ENCODE results near the gene PTCH2.
A peak's percentile ranks its signal among the peaks of the same experiment; 100 is the strongest.

Gene PTCH2

DNA sequence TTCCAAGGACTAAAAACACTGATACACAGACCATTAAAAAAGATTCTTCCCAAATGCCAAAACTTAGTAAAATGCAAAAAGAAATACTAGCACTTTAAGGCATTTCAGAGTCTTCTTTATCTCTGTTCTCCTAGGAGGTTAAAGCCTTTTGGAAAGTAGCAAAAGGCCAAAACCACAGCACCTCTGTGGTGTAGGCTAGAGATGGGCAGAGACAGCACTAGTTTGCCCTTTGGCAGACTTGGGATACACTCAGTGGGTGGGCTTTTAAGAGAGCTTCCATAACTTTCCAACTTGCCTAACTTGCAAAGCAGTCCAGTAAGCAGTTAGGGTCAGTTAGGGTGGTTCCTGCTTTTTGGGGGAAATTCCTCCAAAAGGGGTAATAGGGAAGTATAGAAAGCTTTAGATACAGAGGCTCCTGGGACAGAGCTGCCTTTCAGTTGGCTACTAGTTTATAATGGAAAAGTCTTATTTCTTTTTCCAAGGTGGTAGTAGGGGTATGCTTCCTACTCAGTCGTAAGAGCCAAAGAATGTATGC lies 17.9 kb upstream of the PTCH2 start:
- no peak overlapping the region for H3K9ac ChIP-seq (ENCODE audit: low read depth, low read length)

DNA sequence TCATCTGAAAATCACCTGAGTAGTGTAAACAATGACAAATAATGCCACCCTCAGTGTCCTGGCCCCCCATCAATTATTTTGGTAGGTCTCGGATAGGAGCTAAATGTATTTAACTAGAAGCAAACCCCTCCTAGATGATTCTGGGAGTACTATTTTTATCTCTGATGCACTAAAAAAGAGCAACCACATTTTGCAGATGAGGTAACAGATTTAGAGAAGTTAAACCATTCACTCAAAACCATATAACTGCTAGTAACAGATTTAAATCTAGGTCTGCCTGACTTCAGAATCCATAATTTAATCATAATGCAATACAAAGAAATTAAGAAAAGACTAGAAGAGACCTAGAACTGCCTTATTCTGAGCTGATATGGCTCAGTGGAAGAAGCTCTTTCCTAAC lies 17.3 kb upstream of the PTCH2 start:
- peaks cover 12% of the 10 kb centered on the region; the same call in 1 of the 2 replicates for H3K36me3 ChIP-seq (ENCODE audit: control insufficient read depth, insufficient read depth, low read length)
- no peak overlapping the region for H3K9ac ChIP-seq (ENCODE audit: low read depth, low read length)
- no peaks in the 10 kb centered on the region for H3K27me3 ChIP-seq (ENCODE audit: control insufficient read depth, insufficient read depth, low read length)
- H3K4me1 ChIP-seq (ENCODE audit: control insufficient read depth, insufficient read depth, low read length), result 0 out of 2 replicates have a peak, but pooled peaks cover 5% of the 10 kb centered on the region
- no peak overlapping the region for H3K4me3 ChIP-seq (ENCODE audit: low read depth, low read length)
- no peaks in the 10 kb centered on the region for H3K9me3 ChIP-seq (ENCODE audit: control insufficient read depth, insufficient read depth, low read length)
- H3K27ac ChIP-seq (ENCODE audit: low read depth, low read length), result no peak overlapping the region

More for the DNA sequence above, 17.9 kb upstream of the PTCH2 start:
- H3K4me1 ChIP-seq (ENCODE audit: control insufficient read depth, insufficient read depth, low read length), result 0 out of 2 replicates have a peak, but pooled peaks cover 5% of the 10 kb centered on the region
- no peak overlapping the region for H3K27ac ChIP-seq (ENCODE audit: low read depth, low read length)
- H3K9me3 ChIP-seq (ENCODE audit: control insufficient read depth, insufficient read depth, low read length), result no peaks in the 10 kb centered on the region
- H3K36me3 ChIP-seq (ENCODE audit: control insufficient read depth, insufficient read depth, low read length), result peaks cover 9% of the 10 kb centered on the region; the same call in 1 of the 2 replicates
- H3K27me3 ChIP-seq (ENCODE audit: control insufficient read depth, insufficient read depth, low read length), result no peaks in the 10 kb centered on the region
- H3K4me3 ChIP-seq (ENCODE audit: low read depth, low read length), result no peak overlapping the region

DNA sequence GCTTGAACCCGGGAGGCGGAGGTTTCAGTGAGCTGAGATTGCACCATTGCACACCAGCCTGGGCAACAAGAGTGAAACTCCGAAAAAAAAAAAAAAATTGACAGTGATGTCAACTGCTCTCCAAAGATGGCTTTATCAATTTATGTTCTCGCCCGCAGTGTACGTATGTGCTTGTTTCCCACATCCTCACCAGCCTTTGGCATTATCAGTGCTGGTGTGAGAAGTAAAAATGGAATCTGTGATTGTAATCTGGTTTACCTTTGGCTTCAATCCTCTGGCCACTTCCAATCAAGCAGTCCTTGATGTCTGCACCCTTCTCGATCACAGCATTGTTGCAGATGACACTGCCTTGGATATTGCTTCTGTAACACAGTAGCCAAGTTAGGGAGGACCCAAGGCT lies 14.4 kb upstream of the PTCH2 start:
- H3K4me3 ChIP-seq (ENCODE audit: low read depth, low read length), result no peak overlapping the region
- H3K4me1 ChIP-seq (ENCODE audit: control insufficient read depth, insufficient read depth, low read length), result 0 out of 2 replicates have a peak, but pooled peaks cover 5% of the 10 kb centered on the region
- no peaks in the 10 kb centered on the region for H3K27me3 ChIP-seq (ENCODE audit: control insufficient read depth, insufficient read depth, low read length)
- no peak overlapping the region for H3K9ac ChIP-seq (ENCODE audit: low read depth, low read length)
- H3K36me3 ChIP-seq (ENCODE audit: control insufficient read depth, insufficient read depth, low read length), result 0 out of 2 replicates have a peak, but pooled peaks cover 6% of the 10 kb centered on the region
- H3K27ac ChIP-seq (ENCODE audit: low read depth, low read length), result no peak overlapping the region
- no peaks in the 10 kb centered on the region for H3K9me3 ChIP-seq (ENCODE audit: control insufficient read depth, insufficient read depth, low read length)

DNA sequence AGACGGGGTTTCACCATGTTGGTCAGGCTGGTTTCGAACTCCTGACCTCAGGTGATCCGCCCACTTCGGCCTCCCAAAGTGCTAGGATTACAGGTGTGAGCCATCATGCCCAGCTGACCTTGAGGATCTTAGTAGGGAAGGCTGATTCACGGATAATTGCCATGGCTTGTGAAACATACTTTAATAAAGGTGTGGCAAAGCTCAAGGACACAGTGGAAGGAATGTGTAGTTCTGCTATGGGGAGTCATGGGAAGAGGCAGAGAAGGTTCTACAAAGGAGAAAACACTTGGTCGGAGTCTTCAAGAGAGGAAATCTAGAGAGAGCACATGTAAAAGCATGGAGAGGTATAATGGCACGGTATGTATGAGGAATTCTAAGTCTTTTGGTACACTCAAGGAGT lies 12.7 kb upstream of the PTCH2 start:
- 0 out of 2 replicates have a peak, but pooled peaks cover 6% of the 10 kb centered on the region for H3K36me3 ChIP-seq (ENCODE audit: control insufficient read depth, insufficient read depth, low read length)

DNA sequence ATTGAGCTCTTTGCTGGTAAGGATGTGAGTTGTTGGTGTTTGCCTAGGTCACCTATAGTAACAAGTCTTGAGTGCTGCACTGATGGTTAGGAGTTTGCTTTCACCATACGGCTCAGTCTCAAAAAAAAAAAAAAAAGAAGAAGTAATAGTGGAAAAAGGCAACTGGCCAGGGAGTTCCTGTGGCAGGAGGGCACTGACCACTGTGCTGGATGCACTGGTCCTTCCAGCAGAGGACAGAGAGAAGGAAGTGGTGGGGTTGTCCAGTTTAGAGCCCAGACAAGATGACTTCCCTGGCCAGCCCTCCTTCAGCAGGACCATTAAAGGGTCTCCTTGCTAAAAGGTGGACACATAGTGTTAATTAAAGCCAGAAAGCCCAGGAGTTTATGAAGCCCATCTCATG lies 11.9 kb upstream of the PTCH2 start:
- Histone ChIP-seq H3K36me3 (ENCODE audit: control insufficient read depth, insufficient read depth, low read length) (0 out of 2 replicates have a peak, but pooled peaks cover 6% of the 10 kb centered on the region), H3K9me3 (ENCODE audit: control insufficient read depth, insufficient read depth, low read length) (no peaks in the 10 kb centered on the region), H3K27me3 (ENCODE audit: control insufficient read depth, insufficient read depth, low read length) (no peaks in the 10 kb centered on the region), H3K9ac (ENCODE audit: low read depth, low read length) (no peak overlapping the region), H3K4me3 (ENCODE audit: low read depth, low read length) (no peak overlapping the region), H3K27ac (ENCODE audit: low read depth, low read length) (no peak overlapping the region), H3K4me1 (ENCODE audit: control insufficient read depth, insufficient read depth, low read length) (peaks cover 2% of the 10 kb centered on the region; the same call in 1 of the 2 replicates)

More for the DNA sequence above, 12.7 kb upstream of the PTCH2 start:
- Histone ChIP-seq H3K4me3 (ENCODE audit: low read depth, low read length) (no peak overlapping the region), H3K9me3 (ENCODE audit: control insufficient read depth, insufficient read depth, low read length) (no peaks in the 10 kb centered on the region), H3K27ac (ENCODE audit: low read depth, low read length) (no peak overlapping the region), H3K4me1 (ENCODE audit: control insufficient read depth, insufficient read depth, low read length) (0 out of 2 replicates have a peak, but pooled peaks cover 1% of the 10 kb centered on the region), H3K27me3 (ENCODE audit: control insufficient read depth, insufficient read depth, low read length) (no peaks in the 10 kb centered on the region), H3K9ac (ENCODE audit: low read depth, low read length) (no peak overlapping the region)

DNA sequence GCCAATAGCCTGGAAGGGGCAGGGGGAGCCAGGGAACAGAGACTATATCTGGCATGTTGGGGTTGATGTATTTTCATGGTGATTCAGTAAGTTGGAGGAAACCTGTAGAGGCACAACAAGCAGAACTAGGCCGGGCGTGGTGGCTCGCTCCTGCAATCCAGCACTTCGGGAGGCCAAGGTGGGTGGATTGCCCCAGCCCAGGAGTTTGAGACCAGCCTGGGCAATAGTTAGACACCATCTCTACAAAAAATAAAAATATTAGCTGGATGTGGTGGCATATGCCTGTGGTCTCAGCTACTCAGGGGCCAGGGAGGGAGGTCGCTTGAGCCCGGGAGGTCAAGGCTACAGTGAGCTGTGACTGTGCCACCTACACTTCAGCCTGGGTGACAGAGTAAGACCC lies 10.1 kb upstream of the PTCH2 start:
- Histone ChIP-seq H3K9me3 (ENCODE audit: control insufficient read depth, insufficient read depth, low read length) (no peaks in the 10 kb centered on the region), H3K27ac (ENCODE audit: low read depth, low read length) (no peak overlapping the region), H3K27me3 (ENCODE audit: control insufficient read depth, insufficient read depth, low read length) (no peaks in the 10 kb centered on the region), H3K4me1 (ENCODE audit: control insufficient read depth, insufficient read depth, low read length) (peaks cover 4% of the 10 kb centered on the region; the same call in 1 of the 2 replicates), H3K4me3 (ENCODE audit: low read depth, low read length) (no peak overlapping the region), H3K36me3 (ENCODE audit: control insufficient read depth, insufficient read depth, low read length) (0 out of 2 replicates have a peak, but pooled peaks cover 6% of the 10 kb centered on the region), H3K9ac (ENCODE audit: low read depth, low read length) (no peak overlapping the region)

DNA sequence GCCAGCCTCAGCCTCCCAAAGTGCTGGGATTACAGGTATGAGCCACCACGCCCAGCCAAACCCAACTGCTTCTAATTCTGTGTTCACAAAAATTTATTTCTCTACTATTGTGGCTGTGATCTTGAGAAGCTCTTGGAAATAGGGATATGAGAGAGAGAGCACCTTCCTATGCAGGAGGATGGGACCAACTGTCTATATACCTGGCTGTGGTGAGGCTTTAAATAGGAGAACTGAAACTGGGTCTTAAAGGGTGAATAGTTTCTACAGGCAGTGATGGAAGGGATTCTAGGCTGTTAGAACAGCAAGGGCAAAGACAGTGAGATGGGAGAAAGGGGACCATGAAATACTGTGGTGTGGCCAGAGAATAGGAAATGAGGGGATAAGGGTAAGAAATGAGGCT lies 8.3 kb upstream of the PTCH2 start:
- Histone ChIP-seq H3K4me3 (ENCODE audit: low read depth, low read length) (no peak overlapping the region), H3K36me3 (ENCODE audit: control insufficient read depth, insufficient read depth, low read length) (0 out of 2 replicates have a peak, but pooled peaks cover 4% of the 10 kb centered on the region), H3K4me1 (ENCODE audit: control insufficient read depth, insufficient read depth, low read length) (peaks cover 4% of the 10 kb centered on the region; the same call in 1 of the 2 replicates), H3K9ac (ENCODE audit: low read depth, low read length) (no peak overlapping the region), H3K9me3 (ENCODE audit: control insufficient read depth, insufficient read depth, low read length) (no peaks in the 10 kb centered on the region), H3K27me3 (ENCODE audit: control insufficient read depth, insufficient read depth, low read length) (no peaks in the 10 kb centered on the region), H3K27ac (ENCODE audit: low read depth, low read length) (no peak overlapping the region)

DNA sequence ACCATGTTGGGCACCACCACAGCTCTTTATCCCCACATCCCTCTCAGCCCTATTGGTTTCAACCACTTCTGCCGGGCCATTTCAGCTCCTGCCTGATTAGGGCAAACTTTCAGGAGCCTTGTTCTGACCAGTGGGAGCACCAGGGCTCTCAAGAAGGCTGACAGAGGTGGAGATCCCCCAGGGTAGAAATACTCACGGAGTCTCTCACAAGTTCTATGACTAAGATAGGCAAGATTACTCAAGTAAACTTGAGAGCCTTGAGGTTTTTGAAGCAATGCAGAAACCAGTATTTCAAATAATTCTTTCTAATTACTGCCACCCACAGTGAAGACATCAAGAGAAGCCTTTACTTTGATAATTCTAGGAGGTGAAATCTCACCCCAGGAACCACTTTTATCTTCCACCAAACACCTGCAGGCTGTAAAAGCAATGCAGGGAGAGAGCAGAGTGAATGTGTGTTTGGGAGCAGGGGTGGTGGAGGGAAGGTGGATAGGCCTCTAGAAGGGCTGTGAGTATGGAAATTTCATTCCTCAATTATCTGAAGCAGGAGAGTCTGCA lies 6.6 kb upstream of the PTCH2 start:
- Histone ChIP-seq H3K9me3 (ENCODE audit: control insufficient read depth, insufficient read depth, low read length) (no peaks in the 10 kb centered on the region), H3K27me3 (ENCODE audit: control insufficient read depth, insufficient read depth, low read length) (no peaks in the 10 kb centered on the region), H3K36me3 (ENCODE audit: control insufficient read depth, insufficient read depth, low read length) (no peaks in the 10 kb centered on the region), H3K4me1 (ENCODE audit: control insufficient read depth, insufficient read depth, low read length) (peaks cover 4% of the 10 kb centered on the region; the same call in 1 of the 2 replicates), H3K27ac (ENCODE audit: low read depth, low read length) (peak overlapping the region; percentile 10), H3K9ac (ENCODE audit: low read depth, low read length) (no peak overlapping the region), H3K4me3 (ENCODE audit: low read depth, low read length) (no peak overlapping the region)

DNA sequence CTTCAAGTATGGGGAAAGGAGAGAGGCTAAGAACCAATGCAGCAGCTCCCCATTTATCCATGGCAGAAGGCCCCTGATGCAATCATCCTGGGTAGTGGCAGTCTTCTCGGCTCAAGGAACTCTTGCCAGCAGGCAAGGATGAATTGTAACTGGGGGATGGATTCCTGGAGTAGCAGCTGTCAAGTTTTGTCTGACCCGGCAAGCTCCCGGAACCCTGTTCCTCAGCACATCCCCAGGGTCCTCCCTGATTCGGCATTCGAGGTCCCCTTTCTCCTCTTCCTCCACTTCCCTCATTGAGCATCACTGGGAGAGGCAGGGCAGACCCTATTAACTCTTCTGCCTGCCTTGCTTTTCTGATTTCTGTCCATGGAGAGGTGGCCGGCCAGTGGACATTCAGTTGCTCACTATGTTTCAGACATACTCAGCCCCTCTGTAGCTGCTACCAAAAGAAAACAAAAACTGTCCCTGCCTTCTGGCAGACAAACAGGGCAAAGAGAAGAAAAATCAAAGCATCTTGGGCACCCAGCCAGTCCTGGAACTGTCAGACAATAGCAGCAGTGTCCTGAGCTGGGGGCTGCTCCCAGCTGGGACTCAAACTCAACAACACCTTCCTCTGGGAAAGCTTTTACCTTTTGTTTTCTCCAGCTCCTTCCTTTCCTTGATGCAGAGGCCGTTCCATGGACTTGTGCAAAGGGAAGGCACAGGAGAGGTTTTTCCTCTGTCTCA lies 5.6 kb upstream of the PTCH2 start:
- Histone ChIP-seq H3K9ac (ENCODE audit: low read depth, low read length) (no peak overlapping the region), H3K36me3 (ENCODE audit: control insufficient read depth, insufficient read depth, low read length) (no peaks in the 10 kb centered on the region), H3K4me3 (ENCODE audit: low read depth, low read length) (no peak overlapping the region), H3K9me3 (ENCODE audit: control insufficient read depth, insufficient read depth, low read length) (no peaks in the 10 kb centered on the region), H3K27me3 (ENCODE audit: control insufficient read depth, insufficient read depth, low read length) (no peaks in the 10 kb centered on the region), H3K4me1 (ENCODE audit: control insufficient read depth, insufficient read depth, low read length) (peaks cover 4% of the 10 kb centered on the region; the same call in 1 of the 2 replicates), H3K27ac (ENCODE audit: low read depth, low read length) (peak overlapping the region; percentile 10)

DNA sequence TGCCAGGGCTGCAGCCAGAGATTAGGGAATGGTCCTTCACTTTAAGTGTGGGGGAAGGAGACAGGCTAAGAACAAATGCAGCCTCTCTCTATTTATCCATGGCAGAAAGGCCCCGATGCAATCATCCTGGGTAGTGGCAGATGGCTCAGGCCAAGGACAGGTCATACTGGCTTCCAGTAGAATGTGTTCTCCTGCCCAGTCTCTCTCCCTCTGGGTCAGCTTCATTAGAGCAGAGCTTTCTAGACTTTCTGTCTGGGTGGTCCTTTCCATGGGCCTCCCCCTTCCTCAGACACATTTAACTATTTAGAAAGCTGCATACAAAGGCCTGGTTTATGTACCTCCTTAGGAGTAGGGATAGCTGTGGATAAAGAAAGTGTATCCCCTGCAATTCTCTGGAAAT lies 4.8 kb upstream of the PTCH2 start:
- no peaks in the 10 kb centered on the region for H3K36me3 ChIP-seq (ENCODE audit: control insufficient read depth, insufficient read depth, low read length)
- no peaks in the 10 kb centered on the region for H3K9me3 ChIP-seq (ENCODE audit: control insufficient read depth, insufficient read depth, low read length)
- peaks cover 4% of the 10 kb centered on the region; the same call in 1 of the 2 replicates for H3K4me1 ChIP-seq (ENCODE audit: control insufficient read depth, insufficient read depth, low read length)
- H3K27ac ChIP-seq (ENCODE audit: low read depth, low read length), result no peak overlapping the region
- no peak overlapping the region for H3K4me3 ChIP-seq (ENCODE audit: low read depth, low read length)
- H3K9ac ChIP-seq (ENCODE audit: low read depth, low read length), result no peak overlapping the region
- no peaks in the 10 kb centered on the region for H3K27me3 ChIP-seq (ENCODE audit: control insufficient read depth, insufficient read depth, low read length)

DNA sequence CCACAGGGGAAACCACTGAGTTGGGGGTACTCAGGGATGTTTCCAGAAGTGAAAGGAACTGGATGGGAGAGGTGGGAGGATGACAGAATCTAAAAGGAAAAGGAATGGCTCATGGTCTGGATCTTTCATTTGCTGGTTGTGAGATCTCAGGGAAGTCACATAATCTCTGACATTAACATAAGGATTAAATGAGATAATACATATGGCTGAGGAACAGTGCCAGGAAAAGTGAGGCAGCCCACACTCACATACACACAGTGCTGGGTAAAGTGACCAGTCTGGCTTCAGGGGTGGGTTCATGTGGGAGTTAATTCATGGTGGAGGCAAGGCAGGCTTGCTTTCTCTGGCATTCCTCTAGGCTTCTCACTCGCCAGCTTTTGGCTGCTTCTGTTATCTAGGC lies 3.9 kb upstream of the PTCH2 start:
- Histone ChIP-seq H3K9ac (ENCODE audit: low read depth, low read length) (no peak overlapping the region), H3K36me3 (ENCODE audit: control insufficient read depth, insufficient read depth, low read length) (no peaks in the 10 kb centered on the region), H3K9me3 (ENCODE audit: control insufficient read depth, insufficient read depth, low read length) (no peaks in the 10 kb centered on the region), H3K4me1 (ENCODE audit: control insufficient read depth, insufficient read depth, low read length) (peaks cover 4% of the 10 kb centered on the region; the same call in 1 of the 2 replicates), H3K27me3 (ENCODE audit: control insufficient read depth, insufficient read depth, low read length) (0 out of 2 replicates have a peak, but pooled peaks cover 3% of the 10 kb centered on the region), H3K27ac (ENCODE audit: low read depth, low read length) (no peak overlapping the region), H3K4me3 (ENCODE audit: low read depth, low read length) (no peak overlapping the region)

Measured in HUES48 (cell line).